Retinal pigment epithelial cell (primary cell): ENCODE data around the gene CLASP1.

ENCODE experiments used
- DNase-seq: peaks from one replicate; pipeline ENCODE4 v3.0.0-alpha.2; 2010; ENCODE audit warnings: low read depth
- H3K4me3 ChIP-seq: 2 replicates; pipeline ENCODE4 v1.5.1; 2011; ENCODE audit warnings: mild to moderate bottlenecking, low read length, control low read depth, moderate library complexity
- CTCF ChIP-seq: conservative IDR thresholded peaks from 2 replicates; pipeline ENCODE4 v1.5.1; 2011; ENCODE audit warnings: low read depth, low read length, control low read depth, inconsistent platforms

The CLASP1 gene

GRCh38 chr2:121471532-121472469 is 177.5 kb downstream of the CLASP1 start:
- peak; percentile 32 for DNase-seq
- H3K4me3 ChIP-seq: no peak overlapping the region
- no peak for TF ChIP-seq CTCF

- TF ChIP-seq CTCF: no peak
- no peak overlapping the region for H3K4me3 ChIP-seq
- no peak for DNase-seq
These were observed 178.3 kb downstream of the CLASP1 start for GRCh38 chr2:121470917-121471316.

GRCh38 chr2:121469356-121469755 is 179.9 kb downstream of the CLASP1 start:
- TF ChIP-seq CTCF: no peak
- H3K4me3 ChIP-seq: no peak overlapping the region
- DNase-seq: no peak

GRCh38 chr2:121468936-121469335 is 180.3 kb downstream of the CLASP1 start:
- no peak for DNase-seq
- TF ChIP-seq CTCF: no peak

GRCh38 chr2:121459291-121459690 is 190.0 kb downstream of the CLASP1 start:
- no peak for TF ChIP-seq CTCF
- no peak for DNase-seq
- no peak overlapping the region for H3K4me3 ChIP-seq

More at GRCh38 chr2:121468936-121469335, 180.3 kb downstream of the CLASP1 start:
- no peak overlapping the region for H3K4me3 ChIP-seq

- no peak for DNase-seq
- no peak for TF ChIP-seq CTCF
- no peak overlapping the region for H3K4me3 ChIP-seq
These were observed 192.9 kb downstream of the CLASP1 start for GRCh38 chr2:121456325-121456724.

GRCh38 chr2:121455446-121455845 is 193.8 kb downstream of the CLASP1 start:
- no peak overlapping the region for H3K4me3 ChIP-seq
- no peak for TF ChIP-seq CTCF
- DNase-seq: no peak
